Gastroesophageal sphincter (tissue), 4 donors: Measurements from ENCODE around the gene PDE11A. TPM values are rescaled to one million over a fixed set of nuclear protein-coding genes. Genes with fewer than 3 reads are reported as not detected.

Experiments used
- ATAC-seq: fragments of 150-250 bp; one replicate; pipeline ENCODE4 v1.9.1; 2016; ENCODE audit warnings: mild to moderate bottlenecking, moderate library complexity
- H3K27ac ChIP-seq, 4 donors: fragments of 200-600 bp; sonication (generic) in 3 of 4; 1 replicate in 3 of 4; 2 replicates in 1 of 4; pipeline ENCODE4 v1.5.1; 2016 to 2019
- H3K27me3 ChIP-seq: fragments of 200-600 bp; sonication (generic); one replicate; pipeline ENCODE4 v1.5.1; 2019
- H3K36me3 ChIP-seq, 2 donors: fragments of 200-600 bp; sonication (generic); one replicate each; pipeline ENCODE4 v1.5.1; 2019; ENCODE audit warnings: control low read depth in 1 of 2
- H3K4me1 ChIP-seq, 3 donors: fragments of 200-600 bp; sonication (generic); 1 replicate in 2 of 3; 2 replicates in 1 of 3; pipeline ENCODE4 v1.5.1; 2016 to 2019; ENCODE audit warnings: control low read depth in 2 of 3
- H3K4me3 ChIP-seq, 2 donors: fragments of 200-600 bp; sonication (generic); one replicate each; pipeline ENCODE4 v1.5.1; 2019; ENCODE audit warnings: mild to moderate bottlenecking in 1 of 2, moderate library complexity in 1 of 2
- H3K9me3 ChIP-seq, 3 donors: fragments of 200-600 bp; sonication (generic); one replicate each; pipeline ENCODE4 v1.5.1; 2017 to 2019; ENCODE audit warnings: control low read depth in 2 of 3
- EP300 ChIP-seq: sonication (generic); formaldehyde crosslinking; IDR thresholded peaks from one replicate; pipeline ENCODE4 v1.6.1; 2017; ENCODE audit warnings: antibody characterized with exemption, mild to moderate bottlenecking
- POLR2A ChIP-seq, 2 donors: fragments of 450-650 bp; IDR thresholded peaks; one replicate each; pipeline ENCODE4 v1.6.1; 2017; ENCODE audit warnings: antibody characterized with exemption in 2 of 2, mild to moderate bottlenecking in 2 of 2, moderate library complexity in 1 of 2
- POLR2AphosphoS5 ChIP-seq: sonication (generic); formaldehyde crosslinking; IDR thresholded peaks from one replicate; pipeline ENCODE4 v1.6.1; 2017; ENCODE audit warnings: antibody characterized with exemption
- WGBS, 2 donors: methylation state at CpG; one replicate each; pipeline ENCODE4 v1.1.5; 2018; ENCODE audit warnings: low coverage in 1 of 2; 5-methylcytosine and 5-hydroxymethylcytosine counted together
- total RNA-seq, 4 donors: library from RNA; depleted of rRNA; stranded (reverse); fragments of >200 nt; gene quantifications; one replicate each; pipeline ENCODE4 v1.1.0, GENCODE V29; 2016
- TF ChIP-seq, protein P1 (sequence below), 4 experiments: fragments of 200-600 bp in 2 of 4; fragments of 450-650 bp in 2 of 4; sonication (generic) in 1 of 4; IDR thresholded peaks; one replicate each; pipeline ENCODE4 v1.5.1; 2017 to 2019; ENCODE audit warnings: antibody characterized with exemption in 4 of 4, mild to moderate bottlenecking in 2 of 4, moderate library complexity in 2 of 4

The PDE11A gene
- total RNA-seq, 4 donors from 2014 or later: 0.13 to 1.9 (median 0.16) TPM; not detected in 1

DNA sequence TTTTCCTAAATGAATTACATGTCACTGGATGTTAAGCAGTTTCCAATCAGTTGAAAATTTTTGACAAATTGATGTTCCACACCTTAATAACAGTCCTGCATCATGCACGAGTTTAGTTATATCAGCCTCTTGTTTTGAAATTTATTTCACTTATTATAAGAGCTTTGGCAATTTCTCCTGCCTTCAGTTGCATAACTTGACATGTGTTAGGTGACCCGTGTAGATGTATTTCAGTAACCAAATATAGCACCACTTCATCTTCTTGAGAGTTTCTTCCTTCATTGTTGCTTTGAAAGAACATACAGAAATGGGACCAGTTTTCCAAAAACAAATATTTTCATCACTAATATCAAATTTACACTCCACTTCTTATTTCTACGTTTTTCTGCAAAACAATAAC lies 202.7 kb downstream of the PDE11A start:
- Histone ChIP-seq H3K4me3 (no peak overlapping the region), H3K9me3 (no peaks in the 10 kb centered on the region), H3K27me3 (no peaks in the 10 kb centered on the region), H3K4me1 (no peaks in the 10 kb centered on the region), H3K36me3 (no peaks in the 10 kb centered on the region), H3K27ac (no peak overlapping the region)
- 52 to 53% methylated on average over 3 of the region's 3 CpGs for WGBS, 2 donors
- no peak for ATAC-seq
- TF ChIP-seq, protein P1, sequence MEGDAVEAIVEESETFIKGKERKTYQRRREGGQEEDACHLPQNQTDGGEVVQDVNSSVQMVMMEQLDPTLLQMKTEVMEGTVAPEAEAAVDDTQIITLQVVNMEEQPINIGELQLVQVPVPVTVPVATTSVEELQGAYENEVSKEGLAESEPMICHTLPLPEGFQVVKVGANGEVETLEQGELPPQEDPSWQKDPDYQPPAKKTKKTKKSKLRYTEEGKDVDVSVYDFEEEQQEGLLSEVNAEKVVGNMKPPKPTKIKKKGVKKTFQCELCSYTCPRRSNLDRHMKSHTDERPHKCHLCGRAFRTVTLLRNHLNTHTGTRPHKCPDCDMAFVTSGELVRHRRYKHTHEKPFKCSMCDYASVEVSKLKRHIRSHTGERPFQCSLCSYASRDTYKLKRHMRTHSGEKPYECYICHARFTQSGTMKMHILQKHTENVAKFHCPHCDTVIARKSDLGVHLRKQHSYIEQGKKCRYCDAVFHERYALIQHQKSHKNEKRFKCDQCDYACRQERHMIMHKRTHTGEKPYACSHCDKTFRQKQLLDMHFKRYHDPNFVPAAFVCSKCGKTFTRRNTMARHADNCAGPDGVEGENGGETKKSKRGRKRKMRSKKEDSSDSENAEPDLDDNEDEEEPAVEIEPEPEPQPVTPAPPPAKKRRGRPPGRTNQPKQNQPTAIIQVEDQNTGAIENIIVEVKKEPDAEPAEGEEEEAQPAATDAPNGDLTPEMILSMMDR (IDR thresholded peaks at IDR 0.05): no peak
- TF ChIP-seq POLR2A (IDR thresholded peaks at IDR 0.05) (no peak), EP300 (no peak), POLR2AphosphoS5 (no peak)

DNA sequence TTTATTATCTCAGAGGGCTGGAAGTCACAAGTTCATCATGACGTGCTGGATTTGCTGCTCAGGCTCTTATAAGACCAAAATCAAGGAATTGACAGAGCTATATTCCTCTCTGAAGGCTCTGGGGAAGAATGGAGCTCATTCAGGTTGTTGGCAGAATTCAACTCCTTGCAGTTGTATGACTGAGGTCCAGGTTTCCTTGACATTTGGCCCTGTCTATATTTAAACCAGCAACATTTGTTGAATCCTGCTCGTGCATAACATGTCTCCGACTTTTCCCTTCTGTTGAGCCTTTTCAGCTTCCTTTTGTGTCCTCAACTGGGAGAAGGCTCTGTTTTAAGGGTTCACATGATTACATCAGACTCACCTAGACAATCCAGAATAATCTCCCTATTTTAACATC lies 203.4 kb downstream of the PDE11A start:
- 43 to 56% methylated on average over 3 of the region's 3 CpGs for WGBS, 2 donors
- ATAC-seq: no peak
- Histone ChIP-seq H3K36me3 (no peaks in the 10 kb centered on the region), H3K4me3 (no peak overlapping the region), H3K27ac (no peak overlapping the region), H3K4me1 (no peaks in the 10 kb centered on the region), H3K9me3 (no peaks in the 10 kb centered on the region), H3K27me3 (no peaks in the 10 kb centered on the region)
- no peak for TF ChIP-seq EP300
- no peak for TF ChIP-seq POLR2A (IDR thresholded peaks at IDR 0.05)
- TF ChIP-seq, protein P1 (IDR thresholded peaks at IDR 0.05): no peak
- TF ChIP-seq POLR2AphosphoS5: no peak

DNA sequence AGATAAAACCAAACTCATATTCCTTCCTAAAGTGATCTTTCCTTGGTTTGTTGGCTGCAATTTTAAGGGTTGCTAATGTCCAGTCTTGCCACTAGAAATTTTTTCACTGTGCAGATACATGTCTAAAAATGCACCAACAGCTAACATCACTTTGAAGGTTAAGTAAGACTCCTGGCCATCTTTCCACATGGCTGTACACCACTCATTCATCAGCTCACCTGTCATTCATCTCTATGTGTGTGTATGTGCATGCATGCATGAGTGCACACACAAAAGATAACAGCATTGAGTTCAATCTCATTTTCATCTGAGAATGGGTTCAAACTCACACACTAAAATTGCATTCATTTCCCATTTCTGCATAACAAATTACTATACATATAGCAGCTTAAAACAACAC lies 203.8 kb downstream of the PDE11A start:
- Histone ChIP-seq H3K4me1 (no peaks in the 10 kb centered on the region), H3K27ac (no peak overlapping the region), H3K27me3 (no peaks in the 10 kb centered on the region), H3K36me3 (no peaks in the 10 kb centered on the region), H3K9me3 (no peaks in the 10 kb centered on the region), H3K4me3 (no peak overlapping the region)
- TF ChIP-seq, protein P1 (IDR thresholded peaks at IDR 0.05): no peak
- TF ChIP-seq POLR2A (IDR thresholded peaks at IDR 0.05) (no peak), EP300 (no peak), POLR2AphosphoS5 (no peak)
- no peak for ATAC-seq

DNA sequence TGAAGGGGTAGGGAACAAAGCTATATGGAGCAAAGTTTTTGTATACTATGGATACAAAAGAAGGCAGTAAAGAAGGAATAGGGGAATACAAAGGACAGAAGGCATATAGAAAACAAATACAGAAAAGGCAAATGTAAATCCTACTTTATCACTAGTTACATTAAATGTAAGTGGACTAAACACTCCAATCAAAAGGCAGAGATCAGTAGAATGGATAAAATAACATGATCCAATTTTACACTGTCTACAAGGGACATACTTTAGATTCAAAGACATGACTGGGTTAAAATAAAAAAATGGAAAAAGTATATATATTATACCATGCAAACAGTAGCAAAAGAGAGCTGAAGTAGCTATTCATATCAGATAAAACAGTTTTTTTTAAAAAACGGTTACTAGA lies 215.0 kb downstream of the PDE11A start:
- Histone ChIP-seq H3K36me3 (no peaks in the 10 kb centered on the region), H3K4me3 (no peak overlapping the region), H3K27ac (no peak overlapping the region), H3K4me1 (no peaks in the 10 kb centered on the region), H3K9me3 (no peaks in the 10 kb centered on the region), H3K27me3 (no peaks in the 10 kb centered on the region)
- 47% methylated on average over 1 of the region's 1 CpG; no CpG with 5 or more reads in 1 of the 2 donors for WGBS, 2 donors
- TF ChIP-seq, protein P1 (IDR thresholded peaks at IDR 0.05): no peak
- no peak for TF ChIP-seq POLR2A (IDR thresholded peaks at IDR 0.05)
- TF ChIP-seq EP300: no peak
- TF ChIP-seq POLR2AphosphoS5: no peak
- no peak for ATAC-seq

DNA sequence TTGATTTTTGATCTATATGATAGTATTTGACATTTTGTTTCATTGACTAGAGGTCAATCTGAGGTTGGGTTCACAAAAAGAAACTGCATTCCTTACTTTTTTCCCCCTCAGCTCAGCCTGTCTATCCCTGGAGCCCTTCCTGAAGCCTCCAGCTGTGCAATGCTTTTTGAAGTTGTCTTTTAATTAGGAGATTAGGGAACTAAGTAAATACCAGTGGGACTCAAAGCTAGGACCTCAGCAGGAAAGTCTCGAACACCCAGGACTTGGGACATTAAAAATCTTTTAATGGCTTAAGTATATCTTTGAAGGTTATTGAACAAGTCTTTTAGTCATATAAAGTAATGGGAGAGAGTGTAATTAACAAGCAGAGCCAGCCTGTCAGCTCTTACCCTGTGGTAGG lies 220.2 kb downstream of the PDE11A start:
- Histone ChIP-seq H3K27me3 (no peaks in the 10 kb centered on the region), H3K27ac (no peak overlapping the region), H3K4me1 (no peaks in the 10 kb centered on the region), H3K36me3 (no peaks in the 10 kb centered on the region), H3K9me3 (no peaks in the 10 kb centered on the region), H3K4me3 (no peak overlapping the region)
- TF ChIP-seq POLR2A (IDR thresholded peaks at IDR 0.05): no peak
- TF ChIP-seq, protein P1 (IDR thresholded peaks at IDR 0.05): no peak
- TF ChIP-seq EP300: no peak
- TF ChIP-seq POLR2AphosphoS5: no peak
- no peak for ATAC-seq
- 14 to 25% methylated on average over 1 of the region's 1 CpG for WGBS, 2 donors
